GM19023 (cell line): ENCODE results near the gene CCL19.
"Not testable (repeated sequence)": the region's sequence is repeated elsewhere in the genome, so short reads cannot be mapped to it uniquely, and the experiment has no call there.

Source experiments
- ATAC-seq: cut with Tn5 transposase; IDR thresholded peaks from one replicate; pipeline ENCODE4 v1.9.1; 2021; ENCODE audit warnings: mild to moderate bottlenecking, moderate library complexity; ENCODE audit not compliant: unreplicated experiment

The CCL19 gene

DNA sequence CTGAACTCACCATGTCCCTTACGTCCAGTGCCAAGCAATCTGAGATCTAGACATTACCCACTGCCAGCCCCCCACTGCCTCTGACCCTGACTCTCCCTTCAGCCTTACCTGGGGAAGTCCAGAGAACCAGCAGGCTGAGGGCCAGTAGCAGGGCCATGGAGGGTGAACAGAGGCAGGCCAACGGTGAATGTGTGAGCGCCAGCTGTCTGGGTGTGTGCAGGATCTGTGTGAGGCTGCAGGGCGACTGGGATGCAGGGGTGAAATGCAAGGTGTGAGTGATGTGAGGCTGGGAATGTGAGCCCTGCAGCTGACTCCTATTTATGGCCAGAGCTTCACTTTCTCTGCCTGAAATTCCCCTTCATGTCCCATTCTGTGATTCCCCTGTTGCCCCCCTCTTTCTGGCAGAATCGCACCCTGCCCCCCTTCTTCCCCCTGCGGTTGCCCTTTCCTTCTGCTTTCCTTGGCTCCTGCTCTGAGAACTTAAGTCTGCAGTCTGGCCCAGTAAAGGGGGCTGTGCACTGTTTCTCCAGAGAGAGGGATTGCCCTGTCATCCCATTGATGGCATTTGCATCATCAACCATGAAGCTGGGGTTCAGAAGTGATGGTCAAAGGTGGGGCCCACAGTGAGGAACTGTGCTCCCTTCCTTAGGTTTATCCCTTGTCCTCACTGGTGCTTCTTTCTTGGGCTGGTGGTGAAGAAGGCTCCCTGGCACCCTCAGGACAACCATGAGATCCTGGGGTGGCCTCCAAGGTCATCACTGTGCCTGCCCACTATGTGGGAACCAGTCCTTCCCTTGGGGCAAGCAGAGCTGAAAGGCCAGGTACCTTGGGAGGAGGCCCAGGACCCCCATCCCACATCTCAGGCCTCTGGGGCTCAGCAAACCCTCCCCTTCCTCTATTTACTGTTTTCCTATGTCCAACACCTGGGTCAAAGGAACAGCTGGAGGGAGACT lies at the start of gene CCL19:
Gene CCL19 (minus strand): TSS at position 294 of the 953 bp plus-strand sequence. CDS start 137 bp downstream, at position 157.
- ATAC-seq: no peak

DNA sequence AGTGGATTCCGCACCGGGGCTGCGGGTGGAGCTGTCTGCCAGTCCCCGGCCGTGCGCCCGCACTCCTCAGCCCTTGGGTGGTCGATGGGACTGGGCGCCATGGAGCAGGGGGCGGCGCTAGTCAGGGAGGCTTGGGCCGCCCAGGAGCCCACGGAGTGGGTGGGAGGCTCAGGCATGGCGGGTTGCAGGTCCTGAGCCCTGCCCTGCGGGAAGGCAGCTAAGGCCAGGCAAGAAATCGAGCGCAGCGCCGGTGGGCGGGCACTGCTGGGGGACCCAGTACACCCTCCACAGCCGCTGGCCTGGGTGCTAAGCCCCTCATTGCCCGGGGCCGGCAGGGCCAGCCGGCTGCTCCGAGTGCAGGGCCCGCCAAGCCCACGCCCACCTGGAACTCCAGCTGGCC lies 49.1 kb upstream of the CCL19 start:
- ATAC-seq: not testable (repeated sequence)

- ATAC-seq: no peak
These were observed 46.7 kb upstream of the CCL19 start for GRCh38 chr9:34737677-34738260.

- ATAC-seq: no peak
These were observed 43.6 kb upstream of the CCL19 start for GRCh38 chr9:34734720-34735119.

- ATAC-seq: no peak
These were observed 41.8 kb upstream of the CCL19 start for GRCh38 chr9:34732886-34733285.

DNA sequence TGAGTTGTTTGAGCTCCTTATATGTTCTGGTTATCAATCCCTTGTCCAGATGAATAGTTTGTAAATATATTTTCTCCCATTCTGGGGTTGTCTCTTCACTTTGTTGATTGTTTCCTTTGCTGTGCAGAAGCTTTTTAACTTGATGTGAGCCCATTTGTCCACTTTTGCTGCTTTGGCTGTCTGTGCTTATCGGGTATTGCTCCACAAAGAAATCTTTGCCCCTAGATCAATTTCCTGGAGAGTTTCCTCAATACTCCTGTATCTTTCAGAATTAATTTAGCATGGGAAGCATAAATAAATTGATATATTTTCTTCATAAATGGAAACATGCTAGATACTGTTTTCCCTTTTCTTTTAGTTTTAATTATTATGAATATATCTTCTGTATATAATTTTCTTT lies 41.4 kb upstream of the CCL19 start:
- no peak for ATAC-seq

- ATAC-seq: no peak
These were observed 32.1 kb upstream of the CCL19 start for GRCh38 chr9:34723141-34723540.

DNA sequence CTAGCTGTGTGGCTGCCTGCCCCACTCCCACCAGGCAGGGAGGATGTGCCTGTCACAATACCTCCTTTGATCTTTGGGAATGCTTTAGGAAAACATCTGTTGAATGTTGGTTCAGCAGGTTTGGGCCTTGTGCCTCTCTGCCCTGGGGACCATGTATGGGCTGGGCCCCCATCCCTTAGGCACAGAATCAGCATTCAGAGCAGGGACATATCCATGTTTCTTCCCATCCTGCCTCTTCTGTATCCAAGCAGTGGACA lies 28.6 kb upstream of the CCL19 start:
- ATAC-seq: not testable (repeated sequence)

DNA sequence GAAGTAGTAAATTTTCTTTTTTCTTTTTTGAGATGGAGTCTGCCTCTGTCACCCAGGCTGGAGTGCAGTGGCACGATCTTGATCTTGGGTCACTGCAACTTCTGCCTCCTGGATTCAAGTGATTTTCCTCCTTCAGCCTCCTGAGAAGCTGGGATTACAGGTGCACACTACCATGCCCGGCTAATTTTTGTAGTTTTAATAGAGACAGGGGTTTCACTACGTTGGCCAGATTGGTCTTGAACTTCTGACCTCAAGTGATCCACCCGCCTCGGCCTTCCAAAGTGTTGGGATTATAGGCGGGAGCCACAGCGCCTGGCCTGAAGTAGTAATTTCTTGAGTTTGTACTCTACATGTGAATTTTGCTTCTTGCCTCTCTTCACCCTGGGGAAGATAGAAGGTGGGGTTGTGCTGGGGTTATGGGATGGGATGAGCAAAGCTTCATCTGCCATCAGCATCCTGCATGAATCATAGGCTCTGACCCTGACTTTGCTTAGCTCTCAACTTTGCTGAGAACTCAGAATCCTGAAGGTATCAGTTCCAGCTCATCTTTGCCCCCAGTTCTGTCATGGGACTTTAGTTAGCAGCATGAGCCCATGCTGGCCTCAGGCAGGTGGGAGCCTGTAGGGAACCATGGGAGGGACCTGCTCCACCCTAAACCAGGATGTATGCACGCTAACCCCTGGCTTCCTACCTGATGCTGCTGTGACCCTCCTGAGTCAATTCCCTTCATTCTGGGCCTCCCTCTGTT lies 28.1 kb upstream of the CCL19 start:
- no peak for ATAC-seq

- ATAC-seq: no peak
These were observed 27.0 kb upstream of the CCL19 start for GRCh38 chr9:34717996-34718614.

DNA sequence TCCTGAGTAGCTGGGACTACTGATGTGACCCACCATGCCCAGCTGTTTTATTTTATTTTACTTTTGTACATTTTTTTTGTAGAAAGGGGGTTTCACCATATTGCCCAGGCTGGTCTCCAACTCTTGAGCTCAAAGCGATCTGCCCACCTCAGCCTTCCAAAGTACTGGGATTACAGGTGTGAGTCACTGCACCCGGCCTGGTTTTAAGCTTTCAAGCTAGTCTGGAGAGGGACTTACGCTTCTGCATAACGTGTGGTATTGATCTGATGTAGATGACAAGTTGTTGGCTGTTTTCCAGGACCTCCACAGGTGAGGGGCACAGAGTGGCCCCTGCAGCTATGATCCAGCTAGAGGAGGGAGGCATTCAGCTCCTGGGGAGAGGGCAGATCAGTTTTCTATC lies 25.6 kb upstream of the CCL19 start:
- ATAC-seq: no peak

GRCh38 chr9:34715639-34716215 lies 24.7 kb upstream of the CCL19 start:
- no peak for ATAC-seq

GRCh38 chr9:34714007-34714406 lies 22.9 kb upstream of the CCL19 start:
- no peak for ATAC-seq

DNA sequence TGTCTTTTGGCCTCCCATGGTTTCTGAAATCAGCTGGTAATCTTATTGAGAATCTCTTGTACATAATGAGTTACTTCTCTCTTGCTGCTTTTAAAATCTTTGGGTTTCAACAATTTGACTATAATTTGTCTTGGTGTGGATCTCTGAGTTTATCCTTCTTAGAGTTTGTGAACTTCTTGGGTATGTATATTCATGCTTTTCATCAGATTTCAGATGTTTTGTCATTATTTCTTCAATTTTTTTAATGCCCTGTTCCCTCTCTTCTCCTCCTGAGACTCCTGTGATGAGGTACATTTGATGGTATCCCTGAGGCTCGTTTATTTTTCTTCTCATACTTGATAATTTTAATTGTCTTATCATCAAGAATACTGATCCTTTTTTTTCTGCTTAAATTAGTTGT lies 21.1 kb upstream of the CCL19 start:
- no peak for ATAC-seq

DNA sequence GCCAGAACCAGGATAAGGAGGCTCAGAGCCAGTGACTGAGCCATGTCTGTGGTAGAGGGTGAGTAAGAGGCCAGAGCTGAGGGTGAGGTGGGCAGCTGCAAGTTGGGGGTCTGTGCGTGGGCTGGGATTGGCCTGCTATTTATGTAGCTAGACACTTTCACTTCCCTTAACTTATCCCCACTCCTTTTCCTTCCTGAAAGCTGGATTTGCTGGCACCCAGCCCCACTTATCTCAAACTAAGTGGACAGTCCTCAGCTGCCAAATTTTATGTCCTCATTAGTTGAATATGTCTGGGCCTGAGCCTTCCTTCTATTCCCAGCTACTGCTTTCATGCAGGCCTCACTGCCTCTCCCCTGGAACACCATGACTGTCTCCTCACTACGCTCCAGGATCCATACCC lies 18.9 kb upstream of the CCL19 start, which contains the start of gene CCL21:
Gene CCL21 (minus strand): TSS at position 114 of the 400 bp plus-strand sequence. CDS start 70 bp downstream, at position 44.
- no peak for ATAC-seq

GRCh38 chr9:34709196-34709978 lies 18.3 kb upstream of the CCL19 start:
- ATAC-seq: no peak

- no peak for ATAC-seq
These were observed 16.1 kb upstream of the CCL19 start for GRCh38 chr9:34707130-34707529.

DNA sequence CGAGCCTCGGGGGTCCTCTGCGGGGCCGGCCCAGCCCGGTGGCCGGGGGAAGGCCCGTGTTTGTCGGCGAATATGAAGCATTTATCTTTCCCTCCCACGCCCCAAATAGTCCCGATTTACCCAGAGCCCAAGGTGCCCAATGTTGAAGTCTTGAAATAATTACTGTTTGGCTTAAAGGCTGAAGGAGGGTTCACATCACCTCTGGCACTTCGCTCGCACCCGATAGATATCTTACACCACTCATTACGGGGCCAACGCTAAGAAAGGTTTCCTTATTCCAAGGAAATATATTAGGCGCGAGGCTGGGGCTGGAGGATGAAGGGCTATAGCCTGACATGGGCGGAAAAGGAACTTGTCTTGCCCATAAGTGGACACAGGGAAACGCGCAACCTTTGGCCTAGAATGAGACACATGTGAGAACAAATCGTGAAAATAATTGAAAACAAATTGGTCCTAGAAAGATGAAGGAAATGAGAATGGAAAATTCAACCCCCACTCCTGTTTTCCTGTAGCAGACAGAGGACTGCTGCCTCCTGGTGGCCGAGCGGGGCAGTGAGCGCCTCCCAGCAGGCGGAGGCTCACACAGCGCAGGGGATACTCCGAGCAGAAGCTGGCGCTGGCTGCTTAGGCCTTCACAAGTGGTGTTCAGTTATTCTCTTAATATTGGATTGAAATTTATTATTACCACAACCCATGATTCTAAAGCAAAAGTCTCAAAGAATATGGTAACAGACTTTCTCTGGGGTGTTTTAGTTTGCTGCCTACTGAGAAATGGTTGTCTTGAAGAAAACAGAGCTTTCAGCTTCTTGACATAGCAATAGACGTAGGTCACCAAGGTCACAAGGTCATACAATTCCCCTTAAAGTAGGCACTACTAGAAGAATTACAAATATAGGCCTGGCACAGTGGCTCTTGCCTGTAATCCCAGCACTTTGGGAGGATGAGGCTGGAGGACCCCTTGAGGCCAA lies 11.0 kb upstream of the CCL19 start:
- peak; percentile 54 for ATAC-seq
